ENCODE results near the gene TSPYL1.

Gene TSPYL1

GRCh38 chr6:116251568-116252384, 28.0 kb downstream of the TSPYL1 start:
- H3K36me3 ChIP-seq (ENCODE audit: insufficient read depth, insufficient read length, low read length) = peaks cover 16% of the 10 kb centered on the region
- peaks cover 6% of the 10 kb centered on the region for H3K4me1 ChIP-seq (ENCODE audit: insufficient read depth, insufficient read length)
- no peak for DNase-seq (ENCODE audit: low read depth, low spot score)
- TF ChIP-seq YY1 (IDR thresholded peaks at IDR 0.05; ENCODE audit: insufficient read depth, insufficient read length) (no peak), ZNF274 (IDR thresholded peaks at IDR 0.05; ENCODE audit: low read depth, low read length) (no peak), SUZ12 (IDR thresholded peaks at IDR 0.05; ENCODE audit: extremely low read depth, insufficient read depth, insufficient read length) (no peak)
- no peak overlapping the region for H3K4me3 ChIP-seq (ENCODE audit: insufficient read length, low read depth)
- H3K9me3 ChIP-seq (ENCODE audit: insufficient read depth, low read length) = 0 out of 2 replicates have a peak, but pooled peaks cover 10% of the 10 kb centered on the region
- H3K27me3 ChIP-seq (ENCODE audit: insufficient read depth, insufficient read length) = no peaks in the 10 kb centered on the region
- H3K9ac ChIP-seq (ENCODE audit: insufficient read length, low read depth) = no peak overlapping the region

- no peaks in the 10 kb centered on the region for H3K27me3 ChIP-seq (ENCODE audit: insufficient read depth, insufficient read length)
- no peak overlapping the region for H3K4me3 ChIP-seq (ENCODE audit: insufficient read length, low read depth)
- H3K36me3 ChIP-seq (ENCODE audit: insufficient read depth, insufficient read length, low read length) = peaks cover 20% of the 10 kb centered on the region
- peaks cover 4% of the 10 kb centered on the region for H3K4me1 ChIP-seq (ENCODE audit: insufficient read depth, insufficient read length)
- no peak for TF ChIP-seq SUZ12 (IDR thresholded peaks at IDR 0.05; ENCODE audit: extremely low read depth, insufficient read depth, insufficient read length)
- no peak for TF ChIP-seq ZNF274 (IDR thresholded peaks at IDR 0.05; ENCODE audit: low read depth, low read length)
- no peak overlapping the region for H3K9ac ChIP-seq (ENCODE audit: insufficient read length, low read depth)
- 0 out of 2 replicates have a peak, but pooled peaks cover 10% of the 10 kb centered on the region for H3K9me3 ChIP-seq (ENCODE audit: insufficient read depth, low read length)
- no peak for DNase-seq (ENCODE audit: low read depth, low spot score)
These were observed 31.2 kb downstream of the TSPYL1 start for GRCh38 chr6:116248577-116248976.

GRCh38 chr6:116247285-116247684, 32.4 kb downstream of the TSPYL1 start:
- H3K9me3 ChIP-seq (ENCODE audit: insufficient read depth, low read length) = 0 out of 2 replicates have a peak, but pooled peaks cover 2% of the 10 kb centered on the region
- H3K9ac ChIP-seq (ENCODE audit: insufficient read length, low read depth) = no peak overlapping the region
- no peak overlapping the region for H3K4me3 ChIP-seq (ENCODE audit: insufficient read length, low read depth)
- peaks cover 2% of the 10 kb centered on the region for H3K4me1 ChIP-seq (ENCODE audit: insufficient read depth, insufficient read length)
- no peak for TF ChIP-seq SUZ12 (IDR thresholded peaks at IDR 0.05; ENCODE audit: extremely low read depth, insufficient read depth, insufficient read length)
- no peak for TF ChIP-seq ZNF274 (IDR thresholded peaks at IDR 0.05; ENCODE audit: low read depth, low read length)
- no peak for TF ChIP-seq YY1 (IDR thresholded peaks at IDR 0.05; ENCODE audit: insufficient read depth, insufficient read length)
- no peak for DNase-seq (ENCODE audit: low read depth, low spot score)
- H3K27me3 ChIP-seq (ENCODE audit: insufficient read depth, insufficient read length) = no peaks in the 10 kb centered on the region
- peaks cover 16% of the 10 kb centered on the region for H3K36me3 ChIP-seq (ENCODE audit: insufficient read depth, insufficient read length, low read length)

- no peak for TF ChIP-seq ZNF274 (IDR thresholded peaks at IDR 0.05; ENCODE audit: low read depth, low read length)
- TF ChIP-seq YY1 (IDR thresholded peaks at IDR 0.05; ENCODE audit: insufficient read depth, insufficient read length) = no peak
- no peak for TF ChIP-seq SUZ12 (IDR thresholded peaks at IDR 0.05; ENCODE audit: extremely low read depth, insufficient read depth, insufficient read length)
- Histone ChIP-seq H3K4me1 (ENCODE audit: insufficient read depth, insufficient read length) (peaks cover 2% of the 10 kb centered on the region), H3K27me3 (ENCODE audit: insufficient read depth, insufficient read length) (no peaks in the 10 kb centered on the region), H3K9me3 (ENCODE audit: insufficient read depth, low read length) (no peaks in the 10 kb centered on the region), H3K36me3 (ENCODE audit: insufficient read depth, insufficient read length, low read length) (peaks cover 8% of the 10 kb centered on the region), H3K9ac (ENCODE audit: insufficient read length, low read depth) (no peak overlapping the region), H3K4me3 (ENCODE audit: insufficient read length, low read depth) (no peak overlapping the region)
- DNase-seq (ENCODE audit: low read depth, low spot score) = no peak
These were observed 33.6 kb downstream of the TSPYL1 start for GRCh38 chr6:116246089-116246488.

GRCh38 chr6:116244284-116244683, 35.4 kb downstream of the TSPYL1 start:
- no peak for TF ChIP-seq YY1 (IDR thresholded peaks at IDR 0.05; ENCODE audit: insufficient read depth, insufficient read length)
- TF ChIP-seq ZNF274 (IDR thresholded peaks at IDR 0.05; ENCODE audit: low read depth, low read length) = no peak
- TF ChIP-seq SUZ12 (IDR thresholded peaks at IDR 0.05; ENCODE audit: extremely low read depth, insufficient read depth, insufficient read length) = no peak

GRCh38 chr6:116239856-116240255, 39.9 kb downstream of the TSPYL1 start:
- no peak overlapping the region for H3K4me3 ChIP-seq (ENCODE audit: insufficient read length, low read depth)
- H3K4me1 ChIP-seq (ENCODE audit: insufficient read depth, insufficient read length) = no peaks in the 10 kb centered on the region
- H3K27me3 ChIP-seq (ENCODE audit: insufficient read depth, insufficient read length) = no peaks in the 10 kb centered on the region
- no peak overlapping the region for H3K9ac ChIP-seq (ENCODE audit: insufficient read length, low read depth)
- no peaks in the 10 kb centered on the region for H3K9me3 ChIP-seq (ENCODE audit: insufficient read depth, low read length)
- TF ChIP-seq SUZ12 (IDR thresholded peaks at IDR 0.05; ENCODE audit: extremely low read depth, insufficient read depth, insufficient read length) = no peak
- TF ChIP-seq ZNF274 (IDR thresholded peaks at IDR 0.05; ENCODE audit: low read depth, low read length) = no peak
- no peak for TF ChIP-seq YY1 (IDR thresholded peaks at IDR 0.05; ENCODE audit: insufficient read depth, insufficient read length)
- peaks cover 12% of the 10 kb centered on the region for H3K36me3 ChIP-seq (ENCODE audit: insufficient read depth, insufficient read length, low read length)
- DNase-seq (ENCODE audit: low read depth, low spot score) = no peak

More at GRCh38 chr6:116244284-116244683, 35.4 kb downstream of the TSPYL1 start:
- Histone ChIP-seq H3K4me1 (ENCODE audit: insufficient read depth, insufficient read length) (no peaks in the 10 kb centered on the region), H3K9ac (ENCODE audit: insufficient read length, low read depth) (no peak overlapping the region), H3K4me3 (ENCODE audit: insufficient read length, low read depth) (no peak overlapping the region), H3K36me3 (ENCODE audit: insufficient read depth, insufficient read length, low read length) (peaks cover 6% of the 10 kb centered on the region), H3K27me3 (ENCODE audit: insufficient read depth, insufficient read length) (no peaks in the 10 kb centered on the region), H3K9me3 (ENCODE audit: insufficient read depth, low read length) (no peaks in the 10 kb centered on the region)
- DNase-seq (ENCODE audit: low read depth, low spot score) = no peak

GRCh38 chr6:116239256-116239655, 40.5 kb downstream of the TSPYL1 start:
- no peak for TF ChIP-seq YY1 (IDR thresholded peaks at IDR 0.05; ENCODE audit: insufficient read depth, insufficient read length)
- no peak for TF ChIP-seq ZNF274 (IDR thresholded peaks at IDR 0.05; ENCODE audit: low read depth, low read length)
- no peak for TF ChIP-seq SUZ12 (IDR thresholded peaks at IDR 0.05; ENCODE audit: extremely low read depth, insufficient read depth, insufficient read length)
- H3K4me1 ChIP-seq (ENCODE audit: insufficient read depth, insufficient read length) = no peaks in the 10 kb centered on the region
- no peak for DNase-seq (ENCODE audit: low read depth, low spot score)
- peaks cover 11% of the 10 kb centered on the region for H3K36me3 ChIP-seq (ENCODE audit: insufficient read depth, insufficient read length, low read length)
- H3K9ac ChIP-seq (ENCODE audit: insufficient read length, low read depth) = no peak overlapping the region
- no peaks in the 10 kb centered on the region for H3K9me3 ChIP-seq (ENCODE audit: insufficient read depth, low read length)
- no peaks in the 10 kb centered on the region for H3K27me3 ChIP-seq (ENCODE audit: insufficient read depth, insufficient read length)
- no peak overlapping the region for H3K4me3 ChIP-seq (ENCODE audit: insufficient read length, low read depth)

Data from NT2/D1 (cell line).